Left renal pelvis (tissue), 4 donors: ENCODE measurements around the gene DYRK3. TPM values are rescaled to one million over a fixed set of nuclear protein-coding genes. Genes with fewer than 3 reads are reported as not detected.

Experiments
- DNase-seq, 4 donors: peaks; one replicate each; pipeline ENCODE4 v3.0.0-alpha.2; 2013; ENCODE audit warnings: low read depth in 4 of 4, low spot score in 3 of 4
- polyA plus RNA-seq, 4 donors: library from polyadenylated mRNA; unstranded; fragments of 120-200 nt; gene quantifications; one replicate each; pipeline ENCODE4 v1.2.1, GENCODE V29; 2013; ENCODE audit not compliant: insufficient read length in 4 of 4

DYRK3 gene
- polyA plus RNA-seq, 4 donors, result 5.9 to 8.7 (median 8.3) TPM

- no peak for DNase-seq
These were observed 61.7 kb downstream of the DYRK3 start for GRCh38 chr1:206696812-206697585.

DNA sequence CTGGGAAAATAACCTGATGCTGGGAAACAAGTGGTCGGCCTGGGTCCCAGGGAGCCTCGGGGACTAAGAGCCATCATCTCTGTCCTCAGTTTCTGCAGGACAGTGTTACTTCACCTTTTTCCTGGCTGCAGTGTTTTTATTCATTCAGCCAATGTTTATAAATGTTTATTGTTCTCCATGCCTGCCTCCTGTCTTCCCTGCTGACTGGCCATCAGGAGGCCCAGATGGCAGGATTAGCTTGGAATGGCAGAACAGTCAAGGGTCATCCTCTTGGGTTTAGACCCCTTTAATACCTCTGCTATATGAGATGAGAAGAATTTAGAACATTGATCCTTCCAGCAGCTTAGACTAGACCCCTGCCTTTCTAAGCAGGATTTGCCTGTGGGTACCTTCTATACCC is 62.7 kb downstream of the DYRK3 start:
- no peak for DNase-seq

Other genes with a start within 250 kb of the DYRK3 start
- gene IKBKE, start 165.1 kb upstream of the DYRK3 start, polyA plus RNA-seq, result 1 to 10 TPM; 3.1 to 6.1 (median 4.8) TPM
- gene RASSF5, start 128.0 kb upstream of the DYRK3 start, polyA plus RNA-seq, result 1 to 10 TPM; 5.0 to 6.4 (median 5.2) TPM
- gene EIF2D, start 23.1 kb upstream of the DYRK3 start, polyA plus RNA-seq, result 10 to 100 TPM; 67.7 to 83.8 (median 82.6) TPM
- gene MAPKAPK2, start 49.4 kb downstream of the DYRK3 start, polyA plus RNA-seq, result 10 to 100 TPM; 50.3 to 81.1 (median 75.9) TPM
- under 1 TPM in 3 of 4 donors, not detected in 1; 0.56 to 0.96 (median 0.88) TPM for gene IL19, start 135.2 kb downstream of the DYRK3 start, polyA plus RNA-seq
- 1 to 10 TPM in 1 of 4 donors, under 1 TPM in 1, not detected in 2; 0.52 to 2.6 TPM for gene IL10, start 137.0 kb downstream of the DYRK3 start, polyA plus RNA-seq
- gene IL20, start 230.1 kb downstream of the DYRK3 start, polyA plus RNA-seq, result not detected